Vagina (tissue), 2 donors: ENCODE data around the gene KCNG4. TPM values are rescaled to one million over a fixed set of nuclear protein-coding genes. Genes with fewer than 3 reads are reported as not detected.

ENCODE experiments used
- DNase-seq, 2 donors: peaks; one replicate each; pipeline ENCODE4 v3.0.0-alpha.2; 2017; ENCODE audit errors: extremely low spot score in 2 of 2
- H3K27ac ChIP-seq: fragments of 200-600 bp; sonication (generic); one replicate; pipeline ENCODE4 v1.5.1; 2019
- H3K27me3 ChIP-seq: fragments of 200-600 bp; sonication (generic); one replicate; pipeline ENCODE4 v1.5.1; 2019
- H3K36me3 ChIP-seq, 2 donors: fragments of 200-600 bp; sonication (generic); one replicate each; pipeline ENCODE4 v1.5.1; 2017 to 2019
- H3K4me1 ChIP-seq: fragments of 200-600 bp; sonication (generic); one replicate; pipeline ENCODE4 v1.5.1; 2019
- H3K4me3 ChIP-seq, 2 donors: fragments of 200-600 bp; sonication (generic); 1 replicate in 1 of 2; 2 replicates in 1 of 2; pipeline ENCODE4 v1.5.1; 2016 to 2019
- H3K9me3 ChIP-seq: fragments of 200-600 bp; sonication (generic); one replicate; pipeline ENCODE4 v1.5.1; 2019
- POLR2A ChIP-seq, 2 donors: fragments of 450-650 bp; IDR thresholded peaks; one replicate each; pipeline ENCODE4 v1.6.1; 2017; ENCODE audit warnings: antibody characterized with exemption in 2 of 2, mild to moderate bottlenecking in 2 of 2, moderate library complexity in 2 of 2
- POLR2AphosphoS5 ChIP-seq, 2 donors: sonication (generic); formaldehyde crosslinking; IDR thresholded peaks; one replicate each; pipeline ENCODE4 v1.9.0; 2017; ENCODE audit warnings: antibody characterized with exemption in 2 of 2, mild to moderate bottlenecking in 2 of 2, low read depth in 1 of 2; ENCODE audit not compliant: insufficient read depth in 1 of 2
- intact Hi-C: fragments of 100-400 bp; cut with DNase I; formaldehyde crosslinking; loops from one replicate; pipeline ENCODE4 v1.15.1; 2023
- total RNA-seq: library from RNA; depleted of rRNA; stranded (reverse); fragments of >200 nt; gene quantifications from one replicate; pipeline ENCODE4 v1.2.3, GENCODE V29; 2016
- TF ChIP-seq, protein P1 (sequence below), 3 experiments: fragments of 450-650 bp in 2 of 3; fragments of 200-600 bp in 1 of 3; sonication (generic) in 1 of 3; IDR thresholded peaks; one replicate each; pipeline ENCODE4 v1.5.1; 2017 to 2019; ENCODE audit warnings: antibody characterized with exemption in 3 of 3, mild to moderate bottlenecking in 2 of 3, moderate library complexity in 2 of 3

Gene KCNG4
- total RNA-seq, 1 donor from 2014 or later: not detected

DNA sequence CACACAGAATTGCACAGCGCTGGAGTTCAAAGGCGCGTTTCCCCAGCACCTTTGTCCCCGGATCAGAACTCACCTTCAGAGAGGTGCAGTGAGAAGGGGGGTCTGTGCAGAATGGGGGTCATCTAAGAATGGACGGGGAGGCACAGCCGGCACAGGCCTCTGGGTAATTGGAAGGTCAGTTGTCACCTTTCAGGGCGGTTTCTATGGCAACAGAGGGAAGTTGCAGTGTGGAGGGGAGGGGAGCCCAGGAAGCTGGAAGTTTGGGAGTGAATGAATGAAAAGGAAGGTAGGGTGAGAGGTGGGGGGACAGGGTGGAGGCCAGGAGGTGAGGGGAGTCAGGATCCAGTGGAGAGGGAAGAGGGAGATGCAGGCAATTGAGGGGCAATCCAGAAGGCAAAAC lies 12.4 kb upstream of the KCNG4 start:
- Histone ChIP-seq H3K4me1 (no peaks in the 10 kb centered on the region), H3K27me3 (no peaks in the 10 kb centered on the region), H3K36me3 (no peaks in the 10 kb centered on the region), H3K9me3 (no peaks in the 10 kb centered on the region), H3K27ac (no peak overlapping the region), H3K4me3 (no peak overlapping the region)
- intact Hi-C loops: no loop called here
- TF ChIP-seq POLR2A (IDR thresholded peaks at IDR 0.05): no peak
- TF ChIP-seq, protein P1, sequence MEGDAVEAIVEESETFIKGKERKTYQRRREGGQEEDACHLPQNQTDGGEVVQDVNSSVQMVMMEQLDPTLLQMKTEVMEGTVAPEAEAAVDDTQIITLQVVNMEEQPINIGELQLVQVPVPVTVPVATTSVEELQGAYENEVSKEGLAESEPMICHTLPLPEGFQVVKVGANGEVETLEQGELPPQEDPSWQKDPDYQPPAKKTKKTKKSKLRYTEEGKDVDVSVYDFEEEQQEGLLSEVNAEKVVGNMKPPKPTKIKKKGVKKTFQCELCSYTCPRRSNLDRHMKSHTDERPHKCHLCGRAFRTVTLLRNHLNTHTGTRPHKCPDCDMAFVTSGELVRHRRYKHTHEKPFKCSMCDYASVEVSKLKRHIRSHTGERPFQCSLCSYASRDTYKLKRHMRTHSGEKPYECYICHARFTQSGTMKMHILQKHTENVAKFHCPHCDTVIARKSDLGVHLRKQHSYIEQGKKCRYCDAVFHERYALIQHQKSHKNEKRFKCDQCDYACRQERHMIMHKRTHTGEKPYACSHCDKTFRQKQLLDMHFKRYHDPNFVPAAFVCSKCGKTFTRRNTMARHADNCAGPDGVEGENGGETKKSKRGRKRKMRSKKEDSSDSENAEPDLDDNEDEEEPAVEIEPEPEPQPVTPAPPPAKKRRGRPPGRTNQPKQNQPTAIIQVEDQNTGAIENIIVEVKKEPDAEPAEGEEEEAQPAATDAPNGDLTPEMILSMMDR (IDR thresholded peaks at IDR 0.05): no peak
- TF ChIP-seq POLR2AphosphoS5 (IDR thresholded peaks at IDR 0.05; ENCODE audit: insufficient read depth in 1 of 2, low read depth in 1 of 2): no peak
- no peak for DNase-seq

DNA sequence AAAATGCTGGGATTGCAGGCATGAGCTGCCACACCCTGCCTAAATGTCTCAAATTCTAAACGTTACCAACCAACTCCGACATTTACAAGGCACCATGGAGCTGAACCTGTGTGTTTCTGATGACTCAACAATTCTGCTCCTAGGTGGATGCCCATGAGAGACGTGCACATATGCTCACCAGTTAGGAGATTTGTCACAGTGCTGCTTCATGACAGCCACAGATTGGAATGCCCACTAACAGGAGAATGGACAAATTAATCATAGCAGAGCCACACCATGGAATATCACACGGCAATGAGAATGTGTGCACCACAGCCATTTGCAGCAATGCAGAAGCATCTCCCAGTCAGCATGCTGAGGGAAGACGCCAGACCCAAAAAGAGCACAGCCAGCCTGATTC lies 8.0 kb upstream of the KCNG4 start:
- Histone ChIP-seq H3K9me3 (no peaks in the 10 kb centered on the region), H3K36me3 (no peaks in the 10 kb centered on the region), H3K4me3 (no peak overlapping the region), H3K27ac (no peak overlapping the region), H3K4me1 (no peaks in the 10 kb centered on the region), H3K27me3 (no peaks in the 10 kb centered on the region)
- TF ChIP-seq POLR2A (IDR thresholded peaks at IDR 0.05) (no peak), POLR2AphosphoS5 (IDR thresholded peaks at IDR 0.05; ENCODE audit: insufficient read depth in 1 of 2, low read depth in 1 of 2) (no peak)
- TF ChIP-seq, protein P1 (IDR thresholded peaks at IDR 0.05): no peak
- intact Hi-C loops: no loop called here
- DNase-seq: no peak

DNA sequence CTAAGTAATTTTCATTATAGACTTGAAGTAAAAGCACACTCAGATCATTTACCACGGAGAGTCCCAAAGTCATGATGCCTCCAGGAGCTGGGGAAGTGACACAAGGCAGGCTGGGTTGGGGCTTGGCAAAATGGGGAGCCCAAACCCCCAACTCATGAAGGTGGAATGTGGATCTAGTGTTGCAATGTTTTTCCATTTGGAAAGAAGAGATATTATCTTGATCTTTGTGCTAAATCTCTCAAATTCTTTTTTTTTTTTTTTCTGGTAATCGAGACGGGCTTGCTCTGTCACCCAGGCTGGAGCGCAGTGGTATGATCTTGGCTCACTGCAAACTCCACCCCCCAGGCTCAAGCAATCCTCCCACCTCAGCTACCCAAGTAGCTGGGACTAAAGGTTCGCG lies 7.5 kb upstream of the KCNG4 start:
- intact Hi-C loops: no loop called here
- Histone ChIP-seq H3K36me3 (no peaks in the 10 kb centered on the region), H3K9me3 (no peaks in the 10 kb centered on the region), H3K4me1 (no peaks in the 10 kb centered on the region), H3K27me3 (no peaks in the 10 kb centered on the region), H3K27ac (no peak overlapping the region), H3K4me3 (no peak overlapping the region)
- DNase-seq: no peak
- TF ChIP-seq, protein P1 (IDR thresholded peaks at IDR 0.05): no peak
- TF ChIP-seq POLR2A (IDR thresholded peaks at IDR 0.05): no peak
- TF ChIP-seq POLR2AphosphoS5 (IDR thresholded peaks at IDR 0.05; ENCODE audit: insufficient read depth in 1 of 2, low read depth in 1 of 2): no peak

DNA sequence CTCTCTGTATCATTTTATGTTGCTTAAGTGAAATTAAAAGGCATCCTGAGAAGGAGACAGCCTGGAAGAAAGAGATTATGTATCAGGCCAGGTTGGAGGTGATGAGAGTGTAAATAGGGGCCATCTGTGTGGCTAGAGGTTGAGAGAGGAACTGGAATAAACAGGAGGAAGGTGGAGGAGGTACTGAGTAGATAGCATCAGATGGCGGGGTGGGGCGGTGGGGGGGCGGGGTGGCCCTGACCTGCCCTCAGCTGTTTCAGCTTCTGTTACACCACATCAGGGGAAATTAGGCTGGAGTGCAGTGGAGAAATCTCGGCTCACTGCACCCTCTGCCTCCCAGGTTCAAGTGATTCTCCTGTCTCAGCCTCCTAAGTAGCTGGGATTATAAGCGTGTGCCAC lies 6.9 kb upstream of the KCNG4 start:
- no peaks in the 10 kb centered on the region for H3K27me3 ChIP-seq
- no peak for DNase-seq
- intact Hi-C loops: no loop called here
- TF ChIP-seq, protein P1 (IDR thresholded peaks at IDR 0.05): no peak
- no peak for TF ChIP-seq POLR2A (IDR thresholded peaks at IDR 0.05)
- H3K27ac ChIP-seq: no peak overlapping the region
- H3K9me3 ChIP-seq: no peaks in the 10 kb centered on the region
- H3K4me1 ChIP-seq: no peaks in the 10 kb centered on the region
- H3K36me3 ChIP-seq: no peaks in the 10 kb centered on the region
- no peak overlapping the region for H3K4me3 ChIP-seq

DNA sequence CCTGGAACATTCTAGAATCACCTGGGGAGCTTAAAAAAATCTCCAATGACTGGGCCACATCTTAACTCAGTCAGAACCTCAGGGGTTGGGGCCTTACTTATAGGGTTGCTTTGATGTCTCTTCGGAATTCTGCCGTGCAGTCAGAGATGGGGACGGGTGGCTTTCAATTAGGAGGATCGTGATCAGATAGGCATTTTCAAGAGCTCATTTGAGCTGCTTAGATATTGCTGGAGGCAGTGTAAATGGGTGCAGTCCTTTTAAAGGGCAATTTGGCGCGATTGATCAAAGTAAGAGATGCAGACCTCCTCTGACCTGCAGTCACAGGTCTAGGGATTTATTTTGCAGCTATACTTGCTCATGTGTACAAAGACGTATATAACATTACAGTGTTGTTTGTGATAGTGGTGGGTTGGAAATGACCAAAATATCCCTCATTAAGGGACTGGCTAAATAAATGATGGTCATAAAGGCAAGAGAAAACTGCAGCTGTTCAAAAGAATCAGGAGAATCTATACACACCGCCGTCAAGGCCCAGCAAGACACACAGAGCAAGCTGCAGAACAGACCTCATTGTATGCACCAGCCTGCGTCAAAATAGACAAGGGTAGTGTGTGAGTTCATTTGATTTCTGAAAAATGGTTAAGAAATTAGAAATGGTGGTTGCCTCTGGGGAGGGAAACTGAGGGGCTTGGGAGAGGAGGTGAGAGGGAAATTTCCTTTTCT lies 6.3 kb upstream of the KCNG4 start:
- TF ChIP-seq, protein P1 (IDR thresholded peaks at IDR 0.05): no peak
- TF ChIP-seq POLR2AphosphoS5 (IDR thresholded peaks at IDR 0.05; ENCODE audit: insufficient read depth in 1 of 2, low read depth in 1 of 2): no peak
- no peak for TF ChIP-seq POLR2A (IDR thresholded peaks at IDR 0.05)
- no peak overlapping the region for H3K27ac ChIP-seq
- H3K4me3 ChIP-seq: no peak overlapping the region
- no peak for DNase-seq
- intact Hi-C loops: no loop called here
- no peaks in the 10 kb centered on the region for H3K4me1 ChIP-seq
- no peaks in the 10 kb centered on the region for H3K27me3 ChIP-seq
- H3K9me3 ChIP-seq: no peaks in the 10 kb centered on the region
- H3K36me3 ChIP-seq: no peaks in the 10 kb centered on the region
